Sigmoid colon (tissue), 7 donors: ENCODE measurements around the gene RASGRP3. TPM values are rescaled to one million over a fixed set of nuclear protein-coding genes. Genes with fewer than 3 reads are reported as not detected.

Source experiments
- DNase-seq: peaks from one replicate; pipeline ENCODE4 v3.0.0-alpha.2; 2019
- H3K27ac ChIP-seq, 4 donors: fragments of 200-600 bp; sonication (generic); one replicate each; pipeline ENCODE4 v1.5.1; 2016 to 2019; ENCODE audit warnings: mild to moderate bottlenecking in 1 of 4
- H3K27me3 ChIP-seq, 3 donors: fragments of 200-600 bp; sonication (generic); one replicate each; pipeline ENCODE4 v1.5.1; 2019; ENCODE audit warnings: mild to moderate bottlenecking in 1 of 3
- H3K36me3 ChIP-seq, 4 donors: fragments of 200-600 bp; sonication (generic); one replicate each; pipeline ENCODE4 v1.5.1; 2016 to 2019
- H3K4me1 ChIP-seq, 4 donors: fragments of 200-600 bp; sonication (generic); one replicate each; pipeline ENCODE4 v1.5.1; 2017 to 2019
- H3K4me3 ChIP-seq, 4 donors: fragments of 200-600 bp; sonication (generic); one replicate each; pipeline ENCODE4 v1.5.1; 2017 to 2019; ENCODE audit warnings: mild to moderate bottlenecking in 2 of 4, moderate library complexity in 1 of 4
- H3K9me3 ChIP-seq, 4 donors: fragments of 200-600 bp in 3 of 4; sonication (generic) in 3 of 4; one replicate each; pipeline versions ENCODE4 v1.5.1 to v1.6.1; 2013 to 2019
- EP300 ChIP-seq, 4 donors: sonication (generic); formaldehyde crosslinking; IDR thresholded peaks; one replicate each; pipeline ENCODE4 v1.6.1; 2017; ENCODE audit warnings: antibody characterized with exemption in 4 of 4
- POLR2A ChIP-seq, 2 donors: fragments of 450-650 bp; IDR thresholded peaks; one replicate each; pipeline ENCODE4 v1.6.1; 2016; ENCODE audit warnings: antibody characterized with exemption in 2 of 2, mild to moderate bottlenecking in 2 of 2, moderate library complexity in 2 of 2
- POLR2AphosphoS5 ChIP-seq, 4 donors: sonication (generic); formaldehyde crosslinking; IDR thresholded peaks; one replicate each; pipeline ENCODE4 v1.6.1; 2017; ENCODE audit warnings: antibody characterized with exemption in 4 of 4
- whole genome bisulfite sequencing, 2 donors: extraction: QIAGEN DNeasy Blood & Tissue Kit; methylation state at CpG; one replicate each; pipeline ENCODE4 v1.1.7; 2013; 5-methylcytosine and 5-hydroxymethylcytosine counted together
- intact Hi-C: fragments of 100-400 bp; cut with DNase I; formaldehyde crosslinking; loops from one replicate; pipeline ENCODE4 v1.15.1; 2023
- polyA plus RNA-seq, 3 donors: library from polyadenylated mRNA; stranded (reverse); fragments of 200-250 nt; gene quantifications; one replicate each; pipeline ENCODE4 v1.2.3, GENCODE V29; 2013
- total RNA-seq, 4 donors: library from RNA; depleted of rRNA; stranded (reverse); fragments of >200 nt; gene quantifications; one replicate each; pipeline ENCODE4 v1.1.0, GENCODE V29; 2016
- TF ChIP-seq, protein P1 (sequence below), 4 experiments: fragments of 450-650 bp in 3 of 4; fragments of 200-600 bp in 1 of 4; IDR thresholded peaks; one replicate each; pipeline ENCODE4 v1.5.1; 2016 to 2019; ENCODE audit warnings: antibody characterized with exemption in 4 of 4, mild to moderate bottlenecking in 3 of 4, moderate library complexity in 2 of 4
- donor health status: healthy with polysubstance abuse.
- donor health status: Bipolar disorder and iron deficiency.
- donor health status: healthy.

The RASGRP3 gene
- total and polyA plus RNA-seq, 7 donors: 1.8 to 14.7 (median 6.7) TPM

DNA sequence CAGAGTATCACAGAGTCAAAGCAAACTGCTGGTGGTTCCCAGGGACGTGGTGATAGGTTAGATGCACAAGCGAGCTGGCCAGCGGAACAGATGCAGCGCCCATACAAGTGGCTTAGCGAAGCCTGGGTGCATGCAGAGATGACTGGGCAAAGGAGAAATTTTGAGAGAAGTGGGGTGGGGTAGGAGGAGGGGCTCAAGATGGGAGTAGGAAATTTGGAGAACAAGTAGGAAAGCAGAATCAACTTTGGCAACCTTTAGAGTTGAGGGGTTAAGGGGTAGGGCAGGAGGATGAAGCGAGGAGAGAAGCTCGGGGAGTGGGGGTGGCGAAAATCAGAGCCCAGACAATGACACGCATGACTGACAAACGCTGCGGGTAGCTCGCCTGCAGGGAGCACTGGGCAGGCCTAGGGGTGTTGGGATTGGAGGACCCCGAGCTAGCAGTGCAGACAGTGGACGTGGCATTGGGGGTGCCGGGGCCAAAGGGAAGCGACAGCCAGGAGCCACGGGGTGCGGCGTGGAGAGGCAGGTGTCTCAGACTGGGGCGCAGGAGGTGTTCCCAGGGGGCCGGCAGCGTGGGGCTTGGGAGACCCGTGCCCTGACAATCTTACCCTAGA lies 122.2 kb downstream of the RASGRP3 start:
- H3K4me3 ChIP-seq: peak overlapping the region; percentile 86 to 96 (median 88)
- intact Hi-C loops: no loop called here
- WGBS, 2 donors: 0 to 1% methylated on average over 23 of the region's 23 CpGs
- H3K4me1 ChIP-seq: peaks cover 0 to 26% (median 15%) of the 10 kb centered on the region in 4 donors
- H3K36me3 ChIP-seq: peaks cover 0 to 12% (median 0%) of the 10 kb centered on the region in 4 donors
- TF ChIP-seq POLR2AphosphoS5 (IDR thresholded peaks at IDR 0.05) (no peak), EP300 (IDR thresholded peaks at IDR 0.05) (no peak), POLR2A (IDR thresholded peaks at IDR 0.05) (no peak)
- TF ChIP-seq, protein P1, sequence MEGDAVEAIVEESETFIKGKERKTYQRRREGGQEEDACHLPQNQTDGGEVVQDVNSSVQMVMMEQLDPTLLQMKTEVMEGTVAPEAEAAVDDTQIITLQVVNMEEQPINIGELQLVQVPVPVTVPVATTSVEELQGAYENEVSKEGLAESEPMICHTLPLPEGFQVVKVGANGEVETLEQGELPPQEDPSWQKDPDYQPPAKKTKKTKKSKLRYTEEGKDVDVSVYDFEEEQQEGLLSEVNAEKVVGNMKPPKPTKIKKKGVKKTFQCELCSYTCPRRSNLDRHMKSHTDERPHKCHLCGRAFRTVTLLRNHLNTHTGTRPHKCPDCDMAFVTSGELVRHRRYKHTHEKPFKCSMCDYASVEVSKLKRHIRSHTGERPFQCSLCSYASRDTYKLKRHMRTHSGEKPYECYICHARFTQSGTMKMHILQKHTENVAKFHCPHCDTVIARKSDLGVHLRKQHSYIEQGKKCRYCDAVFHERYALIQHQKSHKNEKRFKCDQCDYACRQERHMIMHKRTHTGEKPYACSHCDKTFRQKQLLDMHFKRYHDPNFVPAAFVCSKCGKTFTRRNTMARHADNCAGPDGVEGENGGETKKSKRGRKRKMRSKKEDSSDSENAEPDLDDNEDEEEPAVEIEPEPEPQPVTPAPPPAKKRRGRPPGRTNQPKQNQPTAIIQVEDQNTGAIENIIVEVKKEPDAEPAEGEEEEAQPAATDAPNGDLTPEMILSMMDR (IDR thresholded peaks at IDR 0.05): no peak
- no peaks in the 10 kb centered on the region for H3K27me3 ChIP-seq
- H3K9me3 ChIP-seq: no peaks in the 10 kb centered on the region
- H3K27ac ChIP-seq: peak overlapping the region; percentile 86 to 90 (median 88)
- no peak for DNase-seq

DNA sequence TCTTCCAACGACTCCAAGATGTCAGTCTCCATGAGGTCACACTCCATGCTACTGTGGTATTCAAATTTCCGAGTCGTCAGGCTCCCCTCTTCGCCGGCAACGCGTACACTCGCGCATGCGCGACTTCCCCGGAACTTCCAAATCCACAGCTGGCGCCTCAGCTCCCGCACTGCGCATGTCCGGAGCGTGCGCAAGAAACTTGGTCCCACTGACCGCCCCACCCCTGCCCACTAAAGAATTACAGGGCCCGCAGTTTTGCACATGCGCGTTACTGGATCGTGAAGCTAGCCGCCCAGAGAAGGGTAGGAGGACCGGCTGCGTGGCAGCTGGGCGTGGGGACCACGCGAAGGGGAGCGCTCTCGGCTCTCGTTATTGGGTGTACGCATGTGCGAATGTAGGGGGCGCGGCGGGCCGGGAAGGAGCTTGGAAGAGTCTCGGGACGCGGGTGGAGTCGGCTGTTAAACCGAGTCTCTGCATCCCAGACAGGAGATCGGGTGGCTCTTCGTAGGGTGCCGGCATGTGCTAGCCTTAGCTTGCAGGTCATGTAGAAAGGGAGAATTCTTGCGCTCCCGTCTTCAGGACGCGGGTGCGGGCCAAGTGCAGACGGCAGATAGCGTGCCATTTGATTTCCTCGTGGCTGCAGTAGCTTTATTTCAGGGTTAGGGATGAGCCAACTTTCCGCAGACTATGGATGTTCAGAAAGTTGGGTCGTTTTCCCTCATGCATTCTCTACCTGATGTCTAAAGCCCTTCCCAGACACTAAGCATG lies 122.9 kb downstream of the RASGRP3 start, which contains the start of gene FAM98A:
FAM98A (minus strand) TSS at position 125 of the 768 bp plus-strand sequence; CDS start at position 47, 78 bp downstream.
- H3K27ac ChIP-seq: peak within 1 kb of the TSS; percentile 86 to 90 (median 88)
- TF ChIP-seq POLR2AphosphoS5 (IDR thresholded peaks at IDR 0.05) (peak; percentile 50 to 78 (median 74)), POLR2A (IDR thresholded peaks at IDR 0.05) (no peak)
- peak; percentile 99 for DNase-seq
- intact Hi-C loops: no loop called here
- peaks cover 0 to 6% (median 0%) of the 10 kb centered on the region in 4 donors for H3K36me3 ChIP-seq
- WGBS, 2 donors: 0 to 1% methylated on average over 56 of the region's 56 CpGs
- H3K4me1 ChIP-seq: peaks cover 0 to 26% (median 15%) of the 10 kb centered on the region in 4 donors
- no peaks in the 10 kb centered on the region for H3K27me3 ChIP-seq
- peak within 1 kb of the TSS; percentile 86 to 96 (median 88) for H3K4me3 ChIP-seq
- H3K9me3 ChIP-seq: no peaks in the 10 kb centered on the region

DNA sequence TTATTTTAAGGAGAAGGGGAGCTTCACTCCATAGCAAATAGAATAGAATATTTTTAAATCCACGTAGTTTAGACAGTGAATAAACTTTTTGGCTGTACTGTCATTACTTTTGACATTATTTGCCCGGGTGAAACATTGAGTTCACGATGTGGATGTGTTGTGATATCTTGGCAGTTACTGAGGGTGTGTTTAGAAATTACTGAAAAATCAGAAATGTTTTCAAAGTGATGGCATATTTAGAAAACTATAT lies 123.4 kb downstream of the RASGRP3 start:
- DNase-seq: no peak
- intact Hi-C loops: no loop called here
- 11 to 30% methylated on average over 3 of the region's 3 CpGs for WGBS, 2 donors
- H3K36me3 ChIP-seq: peaks cover 0 to 2% (median 0%) of the 10 kb centered on the region in 4 donors
- H3K27ac ChIP-seq: peak overlapping the region; percentile 86 to 90 (median 88)
- peak overlapping the region; percentile 86 to 96 (median 88) for H3K4me3 ChIP-seq
- peaks cover 0 to 26% (median 15%) of the 10 kb centered on the region in 4 donors for H3K4me1 ChIP-seq
- no peaks in the 10 kb centered on the region for H3K9me3 ChIP-seq
- TF ChIP-seq, protein P1 (IDR thresholded peaks at IDR 0.05): no peak
- TF ChIP-seq EP300 (IDR thresholded peaks at IDR 0.05) (no peak), POLR2AphosphoS5 (IDR thresholded peaks at IDR 0.05) (no peak), POLR2A (IDR thresholded peaks at IDR 0.05) (no peak)
- H3K27me3 ChIP-seq: no peaks in the 10 kb centered on the region

DNA sequence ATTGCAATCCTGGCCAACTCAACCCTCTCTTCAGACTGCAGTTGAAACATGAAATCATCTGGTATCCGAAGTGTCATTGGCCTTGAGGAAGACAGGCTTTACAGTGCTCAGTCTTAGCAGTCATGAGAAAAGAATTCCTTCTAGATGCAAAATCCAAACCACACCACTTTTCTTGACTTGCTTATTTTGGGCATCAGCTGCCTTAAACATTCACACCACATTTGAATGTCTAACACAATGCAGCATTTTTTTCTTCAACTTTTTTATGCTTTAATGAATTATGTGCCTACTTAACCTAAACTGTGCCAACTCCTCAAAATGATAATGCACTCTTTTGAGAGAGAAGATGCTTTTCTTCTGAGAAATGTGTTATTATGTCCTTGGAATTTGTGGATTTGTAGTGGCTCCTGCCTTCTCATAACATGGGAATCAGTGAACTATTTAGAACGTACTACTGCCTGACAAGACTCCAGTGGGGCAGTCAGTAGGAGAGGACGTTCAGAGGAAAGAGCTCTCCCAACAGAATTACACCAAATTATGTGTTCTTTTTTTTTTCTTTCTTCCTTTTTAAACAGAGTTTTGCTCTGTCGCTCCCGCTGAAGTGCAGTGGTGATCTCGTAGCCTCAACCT lies 125.9 kb downstream of the RASGRP3 start:
- 88 to 89% methylated on average over 6 of the region's 6 CpGs for WGBS, 2 donors
- DNase-seq: no peak
- Histone ChIP-seq H3K27ac (no peak overlapping the region), H3K4me1 (peaks cover 0 to 17% (median 11%) of the 10 kb centered on the region in 4 donors), H3K9me3 (no peaks in the 10 kb centered on the region), H3K27me3 (no peaks in the 10 kb centered on the region), H3K4me3 (no peak overlapping the region), H3K36me3 (no peaks in the 10 kb centered on the region)
- TF ChIP-seq, protein P1 (IDR thresholded peaks at IDR 0.05): no peak
- intact Hi-C loops: no loop called here

DNA sequence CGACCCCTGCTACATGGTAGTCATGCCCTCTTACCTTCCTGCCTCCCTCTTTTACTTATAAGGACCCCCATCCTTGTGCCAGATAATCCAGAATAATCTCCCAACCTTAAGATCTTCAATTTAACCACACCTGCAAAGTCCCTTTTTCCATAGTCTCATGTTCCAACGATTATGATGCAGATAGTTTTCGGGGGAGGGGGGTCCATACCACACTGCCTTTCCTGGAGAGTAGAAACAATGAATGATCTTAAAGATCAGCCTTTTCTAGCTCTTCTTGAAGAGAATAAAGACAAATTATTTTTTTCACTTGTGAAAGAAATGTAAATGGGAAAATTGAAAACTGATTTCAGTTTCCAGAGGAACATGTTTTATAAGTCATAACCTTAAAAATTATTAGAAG lies 127.0 kb downstream of the RASGRP3 start:
- TF ChIP-seq, protein P1 (IDR thresholded peaks at IDR 0.05): no peak
- no peak for TF ChIP-seq EP300 (IDR thresholded peaks at IDR 0.05)
- no peak for TF ChIP-seq POLR2A (IDR thresholded peaks at IDR 0.05)
- no peak for TF ChIP-seq POLR2AphosphoS5 (IDR thresholded peaks at IDR 0.05)
- DNase-seq: no peak
- H3K27ac ChIP-seq: no peak overlapping the region
- intact Hi-C loops: no loop called here
- H3K36me3 ChIP-seq: no peaks in the 10 kb centered on the region
- H3K4me1 ChIP-seq: peaks cover 0 to 17% (median 5%) of the 10 kb centered on the region in 4 donors
- WGBS, 2 donors: 81 to 84% methylated on average over 3 of the region's 3 CpGs
- H3K9me3 ChIP-seq: no peaks in the 10 kb centered on the region
- no peaks in the 10 kb centered on the region for H3K27me3 ChIP-seq
- no peak overlapping the region for H3K4me3 ChIP-seq
